HEK293 (cell line): ENCODE measurements around the gene ACVR2B.

ENCODE experiments used
- BCL11B ChIP-seq: fragments of 450-650 bp; formaldehyde crosslinking; IDR thresholded peaks from 2 replicates; pipeline ENCODE4 v1.5.1; 2016; ENCODE audit warnings: low read depth, missing biosample characterization, missing genetic modification characterization
- CTCF ChIP-seq: fragments of 450-650 bp; formaldehyde crosslinking; IDR thresholded peaks from 2 replicates; pipeline ENCODE4 v1.5.1; 2016; ENCODE audit warnings: missing biosample characterization, missing genetic modification characterization
- MZF1 ChIP-seq: fragments of 450-650 bp; formaldehyde crosslinking; IDR thresholded peaks from 2 replicates; pipeline ENCODE4 v1.5.1; 2017; ENCODE audit warnings: missing biosample characterization, missing genetic modification characterization, borderline replicate concordance
- PRDM10 ChIP-seq: fragments of 450-650 bp; formaldehyde crosslinking; IDR thresholded peaks from 2 replicates; pipeline ENCODE4 v1.5.1; 2016; ENCODE audit warnings: missing biosample characterization, missing genetic modification characterization
- REST ChIP-seq: fragments of 450-650 bp; formaldehyde crosslinking; IDR thresholded peaks from 2 replicates; pipeline ENCODE4 v1.5.1; 2016; ENCODE audit warnings: missing biosample characterization, missing genetic modification characterization
- TCF7L2 ChIP-seq: IDR thresholded peaks from 2 replicates; pipeline ENCODE4 v1.6.1; 2011; ENCODE audit warnings: low read depth, mild to moderate bottlenecking, inconsistent platforms, low read length, moderate library complexity, borderline replicate concordance
- YY1 ChIP-seq: fragments of 450-650 bp; formaldehyde crosslinking; IDR thresholded peaks from 2 replicates; pipeline ENCODE4 v1.5.1; 2018; ENCODE audit warnings: missing biosample characterization, missing genetic modification characterization
- ZBTB21 ChIP-seq: fragments of 450-650 bp; formaldehyde crosslinking; IDR thresholded peaks from 2 replicates; pipeline ENCODE4 v1.5.1; 2017; ENCODE audit warnings: missing biosample characterization, missing genetic modification characterization
- ZNF140 ChIP-seq: fragments of 450-650 bp; formaldehyde crosslinking; IDR thresholded peaks from 2 replicates; pipeline ENCODE4 v1.5.1; 2016; ENCODE audit warnings: missing biosample characterization, missing genetic modification characterization
- ZNF26 ChIP-seq: fragments of 450-650 bp; formaldehyde crosslinking; IDR thresholded peaks from 2 replicates; pipeline ENCODE4 v1.5.1; 2016; ENCODE audit warnings: missing biosample characterization, missing genetic modification characterization
- ZNF354C ChIP-seq: fragments of 450-650 bp; formaldehyde crosslinking; IDR thresholded peaks from 2 replicates; pipeline ENCODE4 v1.5.1; 2016; ENCODE audit warnings: missing biosample characterization, missing genetic modification characterization, low read depth, borderline replicate concordance
- ZNF449 ChIP-seq: fragments of 450-650 bp; formaldehyde crosslinking; IDR thresholded peaks from 2 replicates; pipeline ENCODE4 v1.5.1; 2017; ENCODE audit warnings: missing biosample characterization, mild to moderate bottlenecking, missing genetic modification characterization, moderate library complexity
- ZNF530 ChIP-seq: fragments of 450-650 bp; formaldehyde crosslinking; IDR thresholded peaks from 2 replicates; pipeline ENCODE4 v1.5.1; 2016; ENCODE audit warnings: low read depth, missing biosample characterization, missing genetic modification characterization
- ZNF707 ChIP-seq: fragments of 450-650 bp; formaldehyde crosslinking; IDR thresholded peaks from 2 replicates; pipeline ENCODE4 v1.5.1; 2016; ENCODE audit warnings: missing biosample characterization, missing genetic modification characterization

GRCh38 chr3:38490281-38491030 lies 36.8 kb downstream of the ACVR2B start:
- TF ChIP-seq BCL11B (tag by site-specific recombination) (no peak), CTCF (tag by site-specific recombination) (no peak), ZNF140 (no peak), ZBTB21 (tag by site-specific recombination) (no peak), TCF7L2 (no peak), ZNF354C (tag by site-specific recombination) (no peak), ZNF530 (no peak), ZNF449 (tag by site-specific recombination) (no peak), PRDM10 (no peak), YY1 (tag by site-specific recombination) (no peak), MZF1 (tag by site-specific recombination) (no peak), ZNF707 (tag by site-specific recombination) (no peak), REST (tag by site-specific recombination) (no peak), ZNF26 (tag by site-specific recombination) (no peak)
